H7 (cell line): Measurements from ENCODE around the gene SGK1. TPM values are rescaled to one million over a fixed set of nuclear protein-coding genes. Genes with fewer than 3 reads are reported as not detected.
"Not testable (repeated sequence)": the region's sequence is repeated elsewhere in the genome, so short reads cannot be mapped to it uniquely, and the experiment has no call there.

Experiments used
- DNase-seq: peaks from one replicate; pipeline ENCODE4 v3.0.0; 2012
- H3K27me3 ChIP-seq: 2 replicates; pipeline ENCODE4 v1.6.0; 2011; ENCODE audit warnings: mild to moderate bottlenecking, low read length; ENCODE audit not compliant: control insufficient read depth, insufficient read depth
- H3K36me3 ChIP-seq: replicated peaks from 2 replicates; pipeline ENCODE4 v1.5.1; 2011; ENCODE audit warnings: low read length; ENCODE audit not compliant: control insufficient read depth, insufficient read depth
- H3K4me3 ChIP-seq: 2 replicates; pipeline ENCODE4 v1.5.1; 2011; ENCODE audit warnings: low read depth, mild to moderate bottlenecking, control low read depth, low read length, moderate library complexity; ENCODE audit not compliant: insufficient read depth
- total RNA-seq: library from RNA; depleted of rRNA; stranded (reverse); fragments of >200 nt; shearing (Covaris generic); gene quantifications from 2 replicates; pipeline ENCODE4 v1.2.3, GENCODE V29; 2014

The SGK1 gene
- total RNA-seq, 1 experiment from 2014 or later, result 12.8 TPM

DNA sequence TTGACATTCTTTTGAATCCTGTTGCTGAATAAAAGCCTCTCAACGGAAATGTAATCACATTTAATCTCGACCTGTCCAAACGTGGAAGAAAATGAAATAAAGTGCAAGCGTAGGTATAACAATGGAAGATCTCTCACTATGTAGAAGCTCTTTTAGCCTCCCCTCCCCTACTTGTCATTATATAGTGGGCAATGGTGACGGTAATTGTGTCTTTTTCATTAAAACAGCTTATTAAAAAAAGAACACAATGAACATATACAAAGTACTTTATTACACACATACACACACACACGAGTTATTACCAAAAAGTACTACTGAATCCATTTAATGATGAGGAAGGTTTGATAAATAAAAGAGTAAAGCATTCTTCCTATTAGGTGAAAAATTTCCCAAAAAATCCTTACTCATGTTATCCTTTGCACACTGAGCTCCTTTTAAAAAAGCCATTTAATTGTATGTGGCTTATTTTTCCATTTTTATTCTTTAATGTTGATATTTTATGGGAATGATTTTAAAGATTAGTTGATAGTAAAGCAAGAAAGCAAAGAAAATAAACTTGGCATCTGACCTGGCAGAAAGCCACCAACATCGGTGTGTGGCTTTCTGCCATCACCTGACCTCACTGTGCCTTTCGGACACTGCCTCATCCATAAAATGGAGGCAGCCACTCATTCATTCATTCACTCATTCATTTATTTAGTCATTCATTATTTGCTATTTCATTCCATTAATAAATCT, 493 bp upstream of the SGK1 start:
- H3K4me3 ChIP-seq, result no peak overlapping the region
- no peaks in the 10 kb centered on the region for H3K36me3 ChIP-seq
- no peak for DNase-seq
- peaks cover 20% of the 10 kb centered on the region for H3K27me3 ChIP-seq

DNA sequence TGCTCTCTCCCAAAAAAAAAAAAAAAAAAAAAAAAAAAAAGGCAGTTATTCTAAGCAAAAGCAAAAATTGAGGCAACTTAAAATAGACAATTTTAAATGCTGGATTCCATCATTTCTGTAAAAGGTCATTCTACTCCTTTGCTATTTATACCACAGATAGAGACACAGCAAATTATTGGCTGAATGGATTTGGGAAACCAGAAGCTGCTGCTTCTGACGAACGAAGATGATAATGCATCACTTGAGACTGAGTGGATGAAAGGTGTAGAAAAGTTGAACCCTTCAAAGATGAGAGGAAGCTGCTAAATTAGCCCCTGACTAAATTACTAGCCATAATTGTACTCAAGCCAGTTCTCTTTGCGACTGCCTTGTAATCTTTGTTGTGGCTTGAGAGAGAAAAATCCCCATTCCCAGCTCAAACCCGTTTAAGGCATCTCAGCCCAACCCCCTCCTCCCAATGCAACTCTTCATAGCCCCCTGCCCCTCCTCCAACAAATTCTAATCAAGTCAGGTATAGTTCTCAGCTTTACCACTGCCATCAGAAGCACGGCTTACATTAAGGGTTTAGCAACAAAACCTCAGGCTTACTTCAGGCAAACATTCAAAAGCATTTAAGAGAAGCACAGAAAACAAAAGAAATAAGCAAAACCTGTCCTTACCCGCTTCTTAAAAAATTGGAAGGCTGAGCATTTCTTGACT, 1.0 kb downstream of the SGK1 start:
- DNase-seq, result no peak
- Histone ChIP-seq H3K36me3 (no peaks in the 10 kb centered on the region), H3K27me3 (peaks cover 20% of the 10 kb centered on the region), H3K4me3 (peak overlapping the region; percentile 42)

DNA sequence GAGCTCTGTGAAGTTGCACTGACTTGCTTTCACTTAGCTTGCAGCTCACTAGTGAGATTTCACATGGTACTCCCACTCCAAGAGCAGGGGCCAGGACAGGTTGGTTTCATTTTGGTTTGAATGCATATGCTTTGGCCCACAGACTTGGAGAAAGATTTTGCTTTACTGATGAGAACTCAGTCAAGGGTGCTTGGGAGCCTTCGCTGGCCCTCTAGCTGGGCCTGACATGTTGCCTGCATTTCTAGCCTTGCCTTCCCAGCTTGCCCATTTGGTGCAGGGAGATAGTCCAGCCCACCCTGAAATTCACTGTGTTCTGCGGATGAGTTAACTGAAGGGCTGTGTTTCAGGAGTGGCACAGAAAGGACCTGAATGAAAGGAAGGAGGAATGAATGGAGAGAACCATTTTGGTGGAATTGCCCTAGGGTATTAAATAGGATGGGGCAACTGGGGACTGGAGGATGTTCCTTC, 1.9 kb downstream of the SGK1 start:
- DNase-seq, result no peak
- no peak overlapping the region for H3K4me3 ChIP-seq

DNA sequence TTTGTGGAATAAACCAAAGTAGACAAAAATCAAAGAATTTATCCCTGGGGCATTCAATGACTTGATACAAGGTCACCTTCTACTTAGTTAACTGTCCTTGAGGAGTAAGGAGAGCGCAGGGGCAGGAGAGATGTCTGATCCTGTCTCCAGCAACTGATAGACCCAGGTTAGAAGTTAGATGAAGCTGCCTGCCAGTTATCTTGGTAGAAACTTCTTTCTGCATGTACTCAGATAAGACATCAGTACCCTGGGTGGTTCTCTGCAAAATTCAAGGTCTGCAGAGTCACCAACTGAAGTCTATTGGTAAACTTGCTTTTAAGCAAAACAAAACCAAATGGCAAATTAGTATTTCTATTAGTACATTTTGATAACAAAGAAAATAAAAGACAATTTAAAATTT, 2.7 kb downstream of the SGK1 start:
- H3K4me3 ChIP-seq, result no peak overlapping the region
- no peak for DNase-seq
- peaks cover 20% of the 10 kb centered on the region for H3K27me3 ChIP-seq
- H3K36me3 ChIP-seq, result no peaks in the 10 kb centered on the region

More for the DNA sequence above, 1.9 kb downstream of the SGK1 start:
- Histone ChIP-seq H3K27me3 (peaks cover 20% of the 10 kb centered on the region), H3K36me3 (no peaks in the 10 kb centered on the region)

DNA sequence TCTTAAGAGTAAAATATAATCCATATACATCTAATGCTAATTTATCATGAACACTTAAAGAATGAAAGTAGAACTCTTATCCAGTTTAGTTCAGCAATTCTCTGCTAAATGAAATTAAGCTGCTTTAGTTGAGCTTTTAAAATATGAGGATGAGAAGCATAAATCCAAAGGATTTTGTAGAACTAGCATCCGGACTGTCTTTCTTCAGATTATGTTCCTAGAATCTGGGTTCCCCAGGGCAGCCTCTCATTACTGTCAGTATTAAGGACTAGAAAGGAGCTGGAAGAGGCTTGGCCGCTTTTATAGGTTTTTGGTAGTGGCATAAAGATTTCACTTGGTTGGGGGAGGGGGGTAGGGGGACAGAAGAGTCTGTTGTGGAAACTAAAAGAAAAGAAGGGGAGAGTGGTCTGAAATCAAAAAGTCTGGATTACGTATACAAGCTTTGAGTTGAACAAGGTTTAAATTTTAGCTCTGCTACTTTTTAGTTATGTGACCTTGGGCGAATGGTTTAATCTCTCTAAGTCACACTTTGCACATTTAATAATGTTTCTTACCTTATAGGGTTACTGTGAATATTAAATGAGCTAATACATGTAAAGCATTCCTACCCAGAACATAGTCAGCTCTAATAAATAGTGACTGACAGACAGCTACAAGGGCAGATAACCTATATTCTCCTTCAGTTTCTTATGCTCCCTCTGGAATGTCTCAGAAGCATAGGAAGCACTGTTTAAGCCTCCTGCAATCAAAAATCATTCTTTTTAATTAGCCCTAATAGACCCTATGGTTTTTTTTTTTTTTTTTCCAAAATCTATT, 3.7 kb downstream of the SGK1 start:
- DNase-seq, result no peak
- peaks cover 20% of the 10 kb centered on the region for H3K27me3 ChIP-seq
- no peaks in the 10 kb centered on the region for H3K36me3 ChIP-seq
- no peak overlapping the region for H3K4me3 ChIP-seq

DNA sequence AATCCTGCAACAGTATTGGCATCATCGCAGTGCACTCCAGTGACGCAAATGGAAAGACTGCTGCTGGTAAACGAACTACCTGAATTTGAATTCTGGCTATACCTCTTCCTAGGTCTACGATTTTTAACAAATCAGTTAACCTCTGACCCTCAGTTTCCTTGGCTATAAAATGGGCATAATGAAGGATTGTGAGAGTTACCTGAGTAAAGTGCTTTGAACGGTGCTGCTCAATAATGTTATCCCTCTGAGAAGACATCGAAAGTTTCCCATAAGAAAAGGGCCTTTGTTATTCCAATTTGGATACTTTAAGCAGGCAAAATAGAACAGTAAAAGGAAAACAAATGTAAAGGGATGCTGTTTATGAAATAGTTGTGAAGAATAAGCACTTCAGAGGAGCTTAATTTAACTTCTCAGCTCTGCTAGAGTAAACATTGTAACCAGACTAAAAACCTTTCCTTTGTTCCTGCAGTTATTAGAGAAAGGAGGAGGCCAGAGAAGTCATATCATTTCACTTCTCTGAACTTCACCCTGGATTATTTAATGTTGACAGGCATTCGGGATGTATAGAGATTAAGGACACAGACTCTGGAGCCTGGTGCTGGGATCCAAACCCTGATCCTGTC, 5.8 kb downstream of the SGK1 start:
- DNase-seq, result no peak
- Histone ChIP-seq H3K36me3 (no peaks in the 10 kb centered on the region), H3K27me3 (peaks cover 4% of the 10 kb centered on the region; the same call in 1 of the 2 replicates), H3K4me3 (no peak overlapping the region)

DNA sequence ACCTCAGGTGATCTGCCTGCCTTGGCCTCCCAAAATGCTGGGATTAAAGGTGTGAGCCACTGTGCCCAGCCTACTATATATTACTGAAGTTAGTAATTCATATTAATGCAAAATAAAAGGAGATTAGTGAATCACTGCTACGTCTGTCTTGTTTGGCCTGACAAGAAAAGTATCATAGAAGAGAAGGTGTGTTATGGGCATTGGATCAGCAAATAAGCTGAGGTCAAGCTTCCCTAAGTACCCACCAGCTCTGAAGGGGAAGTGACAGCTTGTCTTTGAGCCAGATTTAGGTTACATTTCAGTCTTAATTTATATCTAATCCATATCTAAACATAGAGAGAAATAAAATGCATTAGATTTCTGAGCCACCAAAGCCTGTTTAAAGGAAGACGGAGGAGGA, 7.1 kb downstream of the SGK1 start:
- H3K4me3 ChIP-seq, result no peak overlapping the region
- H3K36me3 ChIP-seq, result no peaks in the 10 kb centered on the region
- DNase-seq, result no peak
- H3K27me3 ChIP-seq, result no peaks in the 10 kb centered on the region

DNA sequence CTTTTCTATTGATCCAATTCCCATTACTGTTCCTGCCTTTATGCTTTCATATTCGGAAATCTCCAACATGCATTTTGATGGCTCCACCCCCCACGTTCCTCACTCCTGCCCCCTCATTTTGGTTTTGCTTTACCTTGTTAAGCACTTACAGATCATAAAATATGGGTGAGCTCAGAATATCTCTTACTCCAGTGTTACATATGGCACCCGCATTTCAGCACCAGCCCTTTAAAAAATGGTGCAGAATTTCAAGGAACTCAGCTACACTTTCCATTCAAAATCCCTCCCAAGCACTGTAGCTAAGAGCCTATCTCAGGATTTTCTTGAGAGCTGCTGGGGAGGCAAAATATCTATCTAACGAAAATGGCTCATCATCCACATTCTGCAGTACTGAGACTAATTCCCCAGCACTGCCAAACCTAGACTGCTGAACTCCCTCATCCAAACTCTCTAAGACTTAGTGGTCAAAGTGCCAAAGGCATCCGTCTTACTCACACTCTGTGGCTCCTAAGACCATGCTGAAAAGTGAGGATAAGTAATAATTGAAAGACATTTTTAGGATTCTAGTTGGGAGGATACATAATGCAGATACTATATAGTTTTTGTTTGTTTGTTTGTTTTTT, 7.8 kb downstream of the SGK1 start:
- Histone ChIP-seq H3K27me3 (no peaks in the 10 kb centered on the region), H3K4me3 (no peak overlapping the region), H3K36me3 (no peaks in the 10 kb centered on the region)
- DNase-seq, result no peak

DNA sequence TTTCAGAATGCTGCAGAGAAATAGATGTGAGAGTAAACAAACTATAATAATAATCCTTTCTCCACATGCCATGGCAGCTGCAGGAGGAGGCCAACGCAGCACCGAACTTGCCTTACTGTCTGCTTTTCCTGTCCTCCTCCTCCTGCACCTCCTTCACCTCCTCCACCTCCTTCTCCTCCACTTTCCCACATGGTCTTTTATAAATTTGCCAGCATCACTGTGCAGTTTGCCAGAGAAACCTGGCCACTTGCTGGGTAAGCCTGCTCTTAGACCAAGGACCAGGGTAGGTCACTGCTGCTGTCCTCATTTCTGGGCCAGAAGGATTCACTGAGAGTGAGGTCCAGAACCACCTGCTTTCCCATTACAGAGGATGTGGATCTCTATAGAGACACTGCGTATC, 8.7 kb downstream of the SGK1 start:
- Histone ChIP-seq H3K27me3 (no peaks in the 10 kb centered on the region), H3K4me3 (no peak overlapping the region), H3K36me3 (no peaks in the 10 kb centered on the region)
- DNase-seq, result no peak

DNA sequence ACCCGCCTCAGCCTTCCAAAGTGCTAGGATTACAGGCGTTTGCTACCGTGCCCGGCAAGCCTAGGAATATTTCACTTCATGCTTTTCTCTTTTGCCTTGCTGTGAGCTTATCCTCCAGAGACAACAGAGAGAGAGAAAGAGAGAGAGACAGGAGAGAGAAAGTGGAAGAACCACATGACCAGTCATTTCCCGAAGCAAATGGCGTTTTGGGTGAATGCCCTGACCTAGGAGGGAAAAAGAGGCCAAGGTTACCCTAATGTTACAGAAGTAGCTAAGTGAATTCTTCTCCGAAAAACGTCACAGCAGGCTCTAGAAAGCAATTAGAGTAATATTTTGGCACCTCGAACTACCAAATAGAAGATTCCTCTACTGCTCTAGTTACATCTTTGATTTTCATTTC, 9.1 kb downstream of the SGK1 start:
- H3K4me3 ChIP-seq, result no peak overlapping the region
- no peaks in the 10 kb centered on the region for H3K27me3 ChIP-seq
- DNase-seq, result no peak
- H3K36me3 ChIP-seq, result no peaks in the 10 kb centered on the region

DNA sequence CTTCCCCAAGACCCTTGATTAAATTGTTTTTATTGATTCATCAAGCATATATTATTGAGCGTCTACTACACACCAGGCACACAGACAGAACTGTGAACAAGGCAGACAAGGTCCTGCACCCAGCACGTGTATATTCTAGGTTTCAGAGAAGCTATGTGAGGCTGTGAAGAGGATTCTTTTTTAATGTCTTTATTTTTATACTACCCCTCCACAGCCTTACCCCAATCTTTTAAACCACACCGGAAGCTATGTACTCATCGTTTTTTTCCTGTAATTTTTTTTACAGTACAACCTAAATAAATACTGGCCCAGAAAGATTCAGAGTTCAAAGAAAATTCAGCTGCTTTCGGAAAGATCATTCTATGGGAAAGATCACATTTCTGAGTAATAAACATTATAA, 10.0 kb downstream of the SGK1 start:
- Histone ChIP-seq H3K27me3 (no peaks in the 10 kb centered on the region), H3K4me3 (no peak overlapping the region), H3K36me3 (no peaks in the 10 kb centered on the region)
- no peak for DNase-seq

DNA sequence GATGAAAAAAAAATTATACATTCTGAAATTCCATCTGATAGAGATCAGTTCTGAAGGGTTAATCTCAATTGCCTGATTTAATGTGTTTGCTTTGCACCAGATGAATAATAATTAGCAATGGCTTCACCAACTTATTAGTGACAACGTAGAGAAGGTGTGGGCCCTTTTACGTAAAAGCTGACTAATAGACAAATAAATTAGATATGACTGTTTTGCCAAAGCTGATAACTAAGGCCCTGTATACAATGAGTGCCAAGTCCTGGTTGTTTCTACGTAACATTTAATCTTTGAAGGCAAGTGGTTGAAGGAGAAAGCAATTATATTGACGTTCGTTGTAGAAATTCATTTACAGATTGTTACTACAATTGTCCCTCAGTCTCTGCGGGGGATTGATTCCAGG, 10.8 kb downstream of the SGK1 start:
- DNase-seq, result no peak
- no peak overlapping the region for H3K4me3 ChIP-seq
- no peaks in the 10 kb centered on the region for H3K36me3 ChIP-seq
- no peaks in the 10 kb centered on the region for H3K27me3 ChIP-seq

DNA sequence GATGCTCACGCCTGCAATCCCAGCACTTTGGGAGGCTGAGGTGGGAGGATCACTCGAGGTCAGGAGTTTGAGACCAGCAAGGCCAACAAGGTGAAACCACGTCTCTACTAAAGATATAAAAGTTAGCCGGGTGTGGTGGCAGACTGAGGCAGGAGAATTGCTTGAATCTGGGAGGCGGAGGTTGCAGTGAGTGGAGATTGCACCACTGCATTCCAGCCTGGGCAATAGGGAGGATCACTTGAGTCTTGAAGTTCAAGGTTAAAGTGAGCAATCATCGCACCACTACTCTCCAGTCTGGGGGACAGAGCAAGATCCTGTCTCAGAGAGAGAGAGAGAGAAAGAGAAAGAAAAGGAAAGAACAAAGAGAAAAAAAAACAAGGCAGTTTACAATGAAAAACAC, 13.5 kb downstream of the SGK1 start:
- H3K36me3 ChIP-seq, DNase-seq, H3K27me3 ChIP-seq, H3K4me3 ChIP-seq: not testable (repeated sequence)

DNA sequence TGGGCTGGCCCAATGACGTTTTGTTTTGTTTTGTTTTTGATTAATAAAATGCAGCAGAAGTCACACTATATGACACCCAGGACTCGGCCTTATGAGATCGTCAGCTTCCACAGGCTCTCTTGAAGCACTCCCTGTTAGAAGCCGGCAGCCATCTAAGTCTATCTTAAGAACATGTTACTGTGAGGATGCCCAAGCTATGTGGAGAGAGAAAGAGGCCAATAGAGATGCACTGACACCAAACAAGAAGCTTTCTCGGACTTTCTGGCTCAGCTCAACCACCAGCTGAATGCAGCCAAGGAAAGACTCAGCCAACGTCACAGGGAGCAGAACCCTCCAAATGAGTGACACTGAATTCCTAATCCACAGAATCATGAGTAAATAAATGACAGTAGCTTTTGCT, 14.0 kb downstream of the SGK1 start:
- no peak for DNase-seq
- no peaks in the 10 kb centered on the region for H3K36me3 ChIP-seq
- H3K4me3 ChIP-seq, result no peak overlapping the region
- H3K27me3 ChIP-seq, result no peaks in the 10 kb centered on the region
